IPS DF 19.7 (cell line): ENCODE measurements around the gene CRLF2.
"Not testable (repeated sequence)": the region's sequence is repeated elsewhere in the genome, so short reads cannot be mapped to it uniquely, and the experiment has no call there.

Experiments
- DNase-seq: peaks from one replicate; pipeline ENCODE4 v3.0.0-alpha.2; 2013; ENCODE audit warnings: low read depth, low spot score

Gene CRLF2

DNA sequence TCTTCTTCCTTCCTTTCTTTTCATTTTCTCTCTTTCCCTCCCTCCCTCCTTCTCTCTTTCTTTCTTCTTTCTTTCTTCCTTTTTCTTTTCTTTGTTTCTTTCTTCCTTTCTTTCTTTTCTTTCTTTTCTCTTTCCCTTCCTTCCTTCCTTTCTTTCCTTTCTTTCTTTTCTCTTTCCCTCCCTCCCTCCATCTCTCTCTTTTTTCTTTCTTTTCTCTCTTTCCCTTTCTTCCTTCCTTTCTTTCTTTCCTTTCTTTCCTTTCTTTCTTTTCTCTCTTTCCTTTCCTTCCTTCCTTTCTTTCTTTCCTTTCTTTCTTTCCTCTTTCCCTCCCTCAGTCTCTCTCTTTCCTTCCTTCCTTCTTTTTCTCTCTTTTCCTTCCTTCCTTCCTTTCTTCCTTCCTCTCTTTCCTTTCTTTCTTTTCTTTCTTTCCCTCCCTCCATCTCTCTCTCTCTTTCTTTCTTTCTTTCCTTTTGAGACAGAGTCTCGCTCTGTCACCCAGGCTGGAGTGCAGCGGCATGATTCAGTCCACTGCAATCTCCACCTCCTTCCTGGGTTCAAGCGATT lies 44.4 kb downstream of the CRLF2 start:
- no peak for DNase-seq

DNA sequence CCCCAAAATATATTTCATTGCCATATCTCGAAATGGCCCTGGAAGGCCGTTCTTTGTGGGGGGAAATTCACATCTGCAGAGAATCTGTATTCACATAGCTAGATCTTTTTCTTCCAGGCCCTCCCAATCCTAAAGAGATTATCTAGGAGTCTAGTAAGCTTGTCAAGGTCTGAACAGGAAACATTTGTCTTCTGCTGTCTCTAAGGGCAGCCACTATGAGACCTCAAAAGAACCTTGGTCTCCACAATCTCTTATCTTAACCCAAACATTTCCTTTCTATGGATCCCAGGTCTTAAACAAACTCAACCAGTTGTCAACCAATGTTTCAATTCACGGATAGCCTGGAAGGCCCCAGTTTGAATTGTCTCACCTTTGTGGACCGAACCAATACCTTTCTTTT lies 45.0 kb downstream of the CRLF2 start:
- DNase-seq = no peak

GRCh38 chrX:1165535-1166196 lies 46.8 kb downstream of the CRLF2 start:
- no peak for DNase-seq

GRCh38 chrX:1164322-1165288 lies 47.8 kb downstream of the CRLF2 start:
- no peak for DNase-seq

- DNase-seq = no peak
Observed at GRCh38 chrX:1163231-1163630, 49.2 kb downstream of the CRLF2 start.

GRCh38 chrX:1162119-1162916 lies 50.1 kb downstream of the CRLF2 start:
- DNase-seq = no peak

DNA sequence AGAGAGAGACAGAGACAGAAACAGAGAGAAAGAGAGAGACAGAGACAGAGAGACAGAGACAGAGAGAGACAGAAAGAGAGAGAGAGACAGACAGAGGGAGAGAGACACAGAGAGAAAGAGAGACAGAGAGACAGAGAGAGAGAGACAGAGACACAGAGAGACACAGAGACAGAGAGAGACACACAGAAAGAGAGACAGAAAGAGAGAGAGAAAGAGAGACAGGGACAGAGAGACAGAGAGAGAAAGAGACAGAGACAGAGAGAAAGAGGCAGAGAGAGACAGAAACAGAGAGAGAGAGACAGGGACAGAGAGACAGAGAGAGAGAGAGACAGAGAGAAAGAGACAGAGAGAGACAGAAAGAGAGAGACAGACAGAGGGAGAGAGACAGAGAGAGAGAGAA lies 52.9 kb downstream of the CRLF2 start:
- no peak for DNase-seq

- not testable (repeated sequence) for DNase-seq
Observed at GRCh38 chrX:1156681-1157455, 55.6 kb downstream of the CRLF2 start.

GRCh38 chrX:1153940-1154339 lies 58.5 kb downstream of the CRLF2 start:
- no peak for DNase-seq

GRCh38 chrX:1152090-1152489 lies 60.4 kb downstream of the CRLF2 start:
- no peak for DNase-seq

DNA sequence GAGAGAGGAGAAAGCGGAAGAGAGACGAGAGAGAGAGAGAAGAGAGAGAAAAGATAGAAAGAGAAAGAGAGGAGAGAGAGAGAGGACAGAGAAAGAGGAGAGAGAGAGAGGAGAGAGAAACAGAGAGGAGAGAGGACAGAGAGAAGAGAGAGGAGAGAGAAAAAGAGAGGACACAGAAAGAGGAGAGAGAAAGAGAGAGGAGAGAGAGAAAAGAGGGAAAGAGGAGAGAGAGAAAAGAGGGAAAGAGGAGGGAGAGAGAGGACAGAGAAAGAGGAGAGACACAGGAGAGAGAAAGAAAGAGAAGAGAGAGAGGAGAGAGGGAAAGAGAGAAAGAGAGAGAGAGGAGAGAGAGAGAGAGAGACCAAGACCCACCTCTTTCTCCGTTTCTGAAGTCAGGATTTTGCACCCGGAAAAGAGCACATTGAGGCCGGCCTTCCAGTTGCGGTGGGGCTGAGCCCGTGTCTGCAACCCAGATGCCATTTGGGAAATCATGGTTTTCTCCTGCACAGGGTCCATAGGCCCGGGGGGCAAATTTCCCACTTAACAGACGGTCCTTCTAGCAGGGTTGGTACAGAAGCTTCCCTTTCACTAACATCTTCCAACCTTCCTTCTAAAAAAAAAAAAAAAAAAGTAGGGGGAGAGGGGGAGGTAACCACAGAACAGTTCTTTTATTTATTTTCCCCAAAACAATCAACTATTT lies 60.9 kb downstream of the CRLF2 start:
- no peak for DNase-seq

DNA sequence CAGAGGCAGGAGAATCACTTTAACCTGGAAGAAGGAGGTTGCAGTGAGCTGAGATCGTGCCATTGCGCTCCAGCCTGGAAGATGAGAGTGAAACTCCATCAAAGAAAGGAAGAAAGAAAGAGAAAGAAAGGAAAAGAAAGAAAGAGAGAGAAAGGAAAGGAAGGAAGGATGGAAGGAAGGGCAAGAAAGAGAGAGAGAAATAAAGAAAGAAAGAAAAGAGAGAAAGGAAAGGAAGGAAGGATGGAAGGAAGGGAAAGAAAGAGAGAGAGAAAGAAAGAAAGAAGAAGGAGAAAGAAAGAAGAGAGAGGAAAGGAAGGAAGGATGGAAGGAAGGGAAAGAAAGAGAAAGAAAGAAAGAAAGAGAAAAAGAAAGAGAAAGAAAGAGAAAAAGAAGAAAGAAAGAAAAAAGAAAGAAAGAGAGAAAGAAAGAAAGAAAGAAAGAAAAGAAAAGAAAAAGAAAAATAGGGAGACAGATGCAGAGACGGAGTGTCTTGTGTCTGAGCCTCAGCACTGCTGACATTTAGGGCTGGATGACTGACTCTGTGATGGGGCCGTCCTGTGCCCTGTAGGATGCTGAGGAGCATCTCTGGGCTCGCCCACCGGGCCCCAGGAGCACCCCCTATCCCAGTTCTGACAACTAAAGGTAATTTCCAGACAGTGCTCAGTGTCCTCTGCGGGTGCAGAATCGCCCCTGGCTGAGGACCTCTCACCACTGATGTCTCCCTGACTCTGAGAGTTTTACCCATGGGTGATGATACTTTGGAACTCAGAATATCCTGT lies 61.7 kb downstream of the CRLF2 start:
- DNase-seq = no peak

DNA sequence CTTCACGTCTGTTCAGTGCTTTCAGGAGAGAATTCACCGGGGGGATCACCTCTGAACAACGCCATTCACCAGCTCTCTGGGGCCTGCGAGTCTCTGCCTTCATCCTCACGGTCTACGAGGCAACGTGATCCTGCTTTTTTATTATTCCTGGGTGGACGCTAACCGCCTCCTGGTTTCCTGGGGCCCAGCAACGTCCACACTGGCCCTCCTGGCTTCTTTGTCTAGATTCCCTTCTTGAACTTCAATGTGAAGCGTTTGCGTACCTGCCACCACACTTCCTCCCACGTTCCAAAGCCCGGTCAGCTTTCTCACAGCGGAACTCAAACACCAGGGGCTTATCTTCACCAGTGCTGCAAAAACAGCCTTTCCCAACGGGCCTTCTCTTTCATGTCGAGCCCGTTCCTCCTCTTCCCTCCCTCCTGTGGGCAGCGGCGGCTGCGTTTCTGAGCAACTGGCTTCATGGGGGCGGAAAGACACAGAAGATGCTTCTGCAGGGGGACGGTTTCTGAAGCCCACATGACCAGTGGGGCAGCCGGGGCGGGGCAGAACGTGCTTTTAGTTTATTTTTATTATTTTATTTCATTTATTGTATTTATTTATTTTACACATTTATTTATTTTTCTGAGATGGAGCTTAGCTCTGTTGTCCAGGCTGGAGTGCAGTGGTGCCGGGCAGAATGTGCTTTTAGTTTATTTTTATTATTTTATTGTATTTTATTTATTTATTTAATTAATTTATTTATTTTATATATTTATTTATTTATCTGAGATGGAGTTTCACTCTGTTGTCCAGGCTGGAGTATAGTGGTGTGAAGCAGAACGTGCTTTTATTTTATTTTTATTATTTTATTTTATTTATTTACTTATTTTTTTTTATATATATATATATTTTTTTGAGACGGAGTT lies 64.6 kb downstream of the CRLF2 start:
- no peak for DNase-seq

DNA sequence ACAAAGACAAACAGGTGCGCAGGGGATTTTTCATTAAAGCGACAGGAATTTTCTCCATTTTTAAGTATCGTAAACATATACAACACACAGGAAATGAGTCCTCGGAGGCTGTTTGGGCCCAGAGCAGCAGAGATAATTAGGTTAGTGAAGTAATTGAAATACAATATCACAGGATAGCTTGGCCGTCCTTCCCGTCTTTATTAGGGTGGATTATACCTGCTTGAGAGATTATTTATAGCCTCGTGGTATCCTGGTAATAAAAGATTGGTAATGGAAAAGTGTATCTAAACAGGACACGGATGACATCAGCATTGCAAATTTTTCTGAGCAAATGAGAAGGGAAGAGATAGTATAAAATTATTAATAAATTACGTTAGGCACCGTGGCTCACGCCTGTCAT lies 68.2 kb downstream of the CRLF2 start:
- no peak for DNase-seq
